Caco-2 (cell line): ENCODE measurements around the gene BPIFB1. TPM values are rescaled to one million over a fixed set of nuclear protein-coding genes. Genes with fewer than 3 reads are reported as not detected.

Experiments used
- BruUV-seq: library from RNA; stranded (reverse); fragments of 400-500 nt; replicated peaks from 2 replicates; lab custom pipeline; 2021; lab: Mats Ljungman, UMichigan
- CTCF ChIA-PET: fragments of 300-600 bp; sonication (Branson Sonifier 250); formaldehyde crosslinking; loops from one replicate; lab custom pipeline; 2022; ENCODE audit warnings: antibody characterized with exemption; lab: Charles Lee
- POLR2A ChIA-PET: fragments of 300-600 bp; sonication (Branson Sonifier 250); formaldehyde crosslinking; loops from one replicate; lab custom pipeline; 2022; ENCODE audit warnings: antibody characterized with exemption; lab: Charles Lee
- DNase-seq, 2 experiments: peaks; one replicate each; pipeline versions ENCODE4 v3.0.0 to v3.0.0-alpha.2; 2020 to 2022
- H3K27me3 ChIP-seq: replicated peaks from 2 replicates; pipeline ENCODE4 v1.6.0; 2011; ENCODE audit warnings: low read length; ENCODE audit not compliant: control insufficient read depth, insufficient read depth
- H3K36me3 ChIP-seq: 2 replicates; pipeline ENCODE4 v1.5.1; 2011; ENCODE audit warnings: low read length; ENCODE audit not compliant: control insufficient read depth, insufficient read depth
- H3K4me1 ChIP-seq: fragments of 250-450 bp; sonication (Bioruptor Pico); 2 replicates; pipeline ENCODE4 v1.5.1; 2020; ENCODE audit warnings: mild to moderate bottlenecking
- H3K4me3 ChIP-seq: 2 replicates; pipeline ENCODE4 v1.5.1; 2011; ENCODE audit warnings: low read depth, mild to moderate bottlenecking, control low read depth, low read length
- H3K9me3 ChIP-seq: fragments of 250-450 bp; sonication (Bioruptor Pico); 2 replicates; pipeline ENCODE4 v1.5.1; 2020; ENCODE audit warnings: mild to moderate bottlenecking, moderate library complexity
- H3K27ac Mint-ChIP-seq: one replicate; pipeline ENCODE4 v1.8.0; 2022; ENCODE audit warnings: mixed read lengths; ENCODE audit not compliant: unreplicated experiment
- H3K27me3 Mint-ChIP-seq: one replicate; pipeline ENCODE4 v1.8.0; 2022; ENCODE audit warnings: mixed read lengths; ENCODE audit not compliant: insufficient read depth, unreplicated experiment
- H3K36me3 Mint-ChIP-seq: one replicate; pipeline ENCODE4 v1.8.0; 2022; ENCODE audit warnings: mild to moderate bottlenecking, mixed read lengths; ENCODE audit not compliant: insufficient read depth, unreplicated experiment
- H3K4me1 Mint-ChIP-seq: one replicate; pipeline ENCODE4 v1.8.0; 2022; ENCODE audit warnings: low read depth, mixed read lengths; ENCODE audit not compliant: unreplicated experiment
- H3K4me3 Mint-ChIP-seq: one replicate; pipeline ENCODE4 v1.8.0; 2022; ENCODE audit warnings: mild to moderate bottlenecking, moderate library complexity, mixed read lengths; ENCODE audit not compliant: unreplicated experiment
- H3K9me3 Mint-ChIP-seq: one replicate; pipeline ENCODE4 v1.8.0; 2022; ENCODE audit warnings: mixed read lengths; ENCODE audit not compliant: unreplicated experiment
- intact Hi-C: fragments of 100-400 bp; cut with micrococcal nuclease; formaldehyde crosslinking; loops from one replicate; pipeline ENCODE4 v1.10.0; 2022; ENCODE audit not compliant: unreplicated experiment
- total RNA-seq: library from RNA; stranded (reverse); gene quantifications from 2 replicates; pipeline ENCODE4 v1.2.3, GENCODE V29; 2022
- TF ChIP-seq, protein P1 (sequence below), 2 experiments: fragments of 200-600 bp in 1 of 2; IDR thresholded peaks; 1 replicate in 1 of 2; 2 replicates in 1 of 2; pipeline versions ENCODE4 v1.5.1 to v1.8.0; 2011 to 2022; ENCODE audit warnings: antibody characterized with exemption in 1 of 2, control low read depth in 1 of 2, inconsistent platforms in 1 of 2, low read depth in 1 of 2, low read length in 1 of 2, mild to moderate bottlenecking in 1 of 2, moderate library complexity in 1 of 2; ENCODE audit not compliant: insufficient read depth in 1 of 2, severe bottlenecking in 1 of 2, unreplicated experiment in 1 of 2

The BPIFB1 gene
- total RNA-seq, 1 experiment from 2014 or later: not detected

DNA sequence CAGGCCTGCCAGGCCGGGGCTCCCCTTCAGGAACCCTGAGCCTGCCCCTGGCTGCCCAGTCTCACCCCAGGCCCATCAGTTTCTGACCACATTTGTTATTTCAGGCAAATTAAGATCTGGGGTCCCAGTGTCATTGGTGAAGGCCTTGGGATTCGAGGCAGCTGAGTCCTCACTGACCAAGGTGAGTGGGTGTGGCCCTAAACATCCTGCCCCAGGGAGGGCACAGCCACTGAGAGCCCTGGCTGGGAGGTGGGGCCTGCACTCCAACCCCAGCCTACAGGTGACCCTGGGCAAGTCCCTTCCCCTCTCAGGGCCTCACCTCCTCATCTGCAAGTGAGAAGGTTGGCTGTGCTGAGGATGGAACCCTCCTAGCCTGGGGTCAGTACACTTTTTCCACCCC, 23.8 kb downstream of the BPIFB1 start:
- Mint-ChIP-seq H3K9me3 (no peaks in the 10 kb centered on the region), H3K27ac (no peak overlapping the region), H3K4me1 (no peaks in the 10 kb centered on the region), H3K27me3 (peaks cover 3% of the 10 kb centered on the region), H3K36me3 (no peaks in the 10 kb centered on the region), H3K4me3 (no peak overlapping the region)
- intact Hi-C loops: no loop called here
- ChIA-PET POLR2A (no interaction called here), CTCF (no interaction called here)
- Histone ChIP-seq H3K36me3 (no peaks in the 10 kb centered on the region), H3K9me3 (peaks cover under 1% of the 10 kb centered on the region), H3K4me1 (no peaks in the 10 kb centered on the region), H3K27me3 (no peaks in the 10 kb centered on the region), H3K4me3 (no peak overlapping the region)
- TF ChIP-seq, protein P1, sequence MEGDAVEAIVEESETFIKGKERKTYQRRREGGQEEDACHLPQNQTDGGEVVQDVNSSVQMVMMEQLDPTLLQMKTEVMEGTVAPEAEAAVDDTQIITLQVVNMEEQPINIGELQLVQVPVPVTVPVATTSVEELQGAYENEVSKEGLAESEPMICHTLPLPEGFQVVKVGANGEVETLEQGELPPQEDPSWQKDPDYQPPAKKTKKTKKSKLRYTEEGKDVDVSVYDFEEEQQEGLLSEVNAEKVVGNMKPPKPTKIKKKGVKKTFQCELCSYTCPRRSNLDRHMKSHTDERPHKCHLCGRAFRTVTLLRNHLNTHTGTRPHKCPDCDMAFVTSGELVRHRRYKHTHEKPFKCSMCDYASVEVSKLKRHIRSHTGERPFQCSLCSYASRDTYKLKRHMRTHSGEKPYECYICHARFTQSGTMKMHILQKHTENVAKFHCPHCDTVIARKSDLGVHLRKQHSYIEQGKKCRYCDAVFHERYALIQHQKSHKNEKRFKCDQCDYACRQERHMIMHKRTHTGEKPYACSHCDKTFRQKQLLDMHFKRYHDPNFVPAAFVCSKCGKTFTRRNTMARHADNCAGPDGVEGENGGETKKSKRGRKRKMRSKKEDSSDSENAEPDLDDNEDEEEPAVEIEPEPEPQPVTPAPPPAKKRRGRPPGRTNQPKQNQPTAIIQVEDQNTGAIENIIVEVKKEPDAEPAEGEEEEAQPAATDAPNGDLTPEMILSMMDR (IDR thresholded peaks at IDR 0.05; ENCODE audit: insufficient read depth in 1 of 2, low read depth in 1 of 2, low read length in 1 of 2, severe bottlenecking in 1 of 2, unreplicated experiment in 1 of 2): no peak
- DNase-seq: no peak
- no TSS peak for BruUV-seq

DNA sequence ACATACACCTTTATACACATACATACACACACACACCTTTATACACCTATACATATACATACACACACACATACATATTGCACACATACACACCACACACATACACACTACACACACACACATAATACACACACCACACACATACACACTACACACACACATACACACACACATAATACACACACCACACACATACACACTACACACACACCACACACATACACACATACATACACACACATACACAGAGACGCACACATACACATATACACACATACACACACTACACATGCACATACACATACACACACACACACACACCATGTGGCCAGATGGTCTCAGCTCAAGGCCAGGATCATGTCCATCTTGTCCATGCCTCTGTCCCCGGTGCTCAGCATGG, 25.7 kb downstream of the BPIFB1 start:
- CTCF ChIA-PET: no interaction called here
- TF ChIP-seq, protein P1 (IDR thresholded peaks at IDR 0.05; ENCODE audit: insufficient read depth in 1 of 2, low read depth in 1 of 2, low read length in 1 of 2, severe bottlenecking in 1 of 2, unreplicated experiment in 1 of 2): no peak
- Histone ChIP-seq H3K9me3 (no peaks in the 10 kb centered on the region), H3K4me1 (no peaks in the 10 kb centered on the region), H3K27me3 (no peaks in the 10 kb centered on the region), H3K36me3 (no peaks in the 10 kb centered on the region), H3K4me3 (no peak overlapping the region)
- Mint-ChIP-seq H3K36me3 (no peaks in the 10 kb centered on the region), H3K27ac (no peak overlapping the region), H3K27me3 (no peaks in the 10 kb centered on the region), H3K9me3 (no peaks in the 10 kb centered on the region), H3K4me1 (no peaks in the 10 kb centered on the region), H3K4me3 (no peak overlapping the region)
- BruUV-seq: no TSS peak
- intact Hi-C loops: no loop called here
- DNase-seq: no peak
- POLR2A ChIA-PET: no interaction called here

DNA sequence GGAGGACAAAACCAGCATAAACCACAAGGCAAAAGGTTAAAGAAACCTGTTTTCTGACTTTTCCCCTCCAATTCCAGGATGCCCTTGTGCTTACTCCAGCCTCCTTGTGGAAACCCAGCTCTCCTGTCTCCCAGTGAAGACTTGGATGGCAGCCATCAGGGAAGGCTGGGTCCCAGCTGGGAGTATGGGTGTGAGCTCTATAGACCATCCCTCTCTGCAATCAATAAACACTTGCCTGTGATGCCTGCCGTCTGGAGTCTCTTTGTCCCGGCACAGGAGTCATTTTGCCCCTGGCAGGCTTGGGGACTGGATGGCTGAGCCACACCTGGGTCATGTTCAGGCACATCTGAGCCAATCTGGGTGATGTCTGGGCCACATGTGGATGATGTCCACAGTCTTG, 26.6 kb downstream of the BPIFB1 start:
- Mint-ChIP-seq H3K27me3 (no peaks in the 10 kb centered on the region), H3K4me1 (no peaks in the 10 kb centered on the region), H3K36me3 (no peaks in the 10 kb centered on the region), H3K4me3 (no peak overlapping the region), H3K9me3 (no peaks in the 10 kb centered on the region), H3K27ac (no peak overlapping the region)
- no peak overlapping the region for H3K4me3 ChIP-seq
- CTCF ChIA-PET: interaction anchor here (1.2 kb wide), 1 partner anchor 47 kb away, joined by 3 read pairs; no protein-coding TSS in a partner anchor
- TF ChIP-seq, protein P1 (IDR thresholded peaks at IDR 0.05; ENCODE audit: insufficient read depth in 1 of 2, low read depth in 1 of 2, low read length in 1 of 2, severe bottlenecking in 1 of 2, unreplicated experiment in 1 of 2): no peak
- no peaks in the 10 kb centered on the region for H3K36me3 ChIP-seq
- H3K9me3 ChIP-seq: no peaks in the 10 kb centered on the region
- no peaks in the 10 kb centered on the region for H3K27me3 ChIP-seq
- intact Hi-C loops: no loop called here
- DNase-seq: no peak
- BruUV-seq: no TSS peak
- no peaks in the 10 kb centered on the region for H3K4me1 ChIP-seq
- POLR2A ChIA-PET: no interaction called here
